Brain microvascular endothelial cell (primary cell): ENCODE data around the gene EIF1.
"Not testable (repeated sequence)": the region's sequence is repeated elsewhere in the genome, so short reads cannot be mapped to it uniquely, and the experiment has no call there.

Experiments
- DNase-seq: peaks from one replicate; pipeline ENCODE4 v3.0.0-alpha.2; 2020
- H3K27ac ChIP-seq: fragments of 250-450 bp; sonication (Bioruptor Pico); 2 replicates; pipeline ENCODE4 v1.5.1; 2020; ENCODE audit warnings: mild to moderate bottlenecking, moderate library complexity
- H3K27me3 ChIP-seq: fragments of 250-450 bp; sonication (Bioruptor Pico); replicated peaks from 2 replicates; pipeline ENCODE4 v1.5.1; 2020; ENCODE audit warnings: mild to moderate bottlenecking
- H3K36me3 ChIP-seq: fragments of 250-450 bp; sonication (Bioruptor Pico); replicated peaks from 2 replicates; pipeline ENCODE4 v1.5.1; 2020; ENCODE audit warnings: mild to moderate bottlenecking
- H3K4me3 ChIP-seq: 2 replicates; pipeline ENCODE4 v1.5.1; 2011; ENCODE audit warnings: low read depth, mild to moderate bottlenecking, control low read depth, low read length, moderate library complexity
- CTCF ChIP-seq: IDR thresholded peaks from 2 replicates; pipeline ENCODE4 v1.5.1; 2011; ENCODE audit warnings: low read depth, mild to moderate bottlenecking, moderate library complexity, low read length, control low read depth, inconsistent platforms; ENCODE audit errors: missing control alignments
- in situ Hi-C: cut with HindIII; loops from 2 replicates; pipeline ENCODE4 v1.10.0; 2017; ENCODE audit warnings: low sequenced_read_pairs, low pct_ligation_motif_present

The EIF1 gene

GRCh38 chr17:41681776-41682175 is 6.9 kb upstream of the EIF1 start:
- in situ Hi-C loops, result no loop called here
- no peak for DNase-seq
- no peaks in the 10 kb centered on the region for H3K27me3 ChIP-seq
- no peaks in the 10 kb centered on the region for H3K36me3 ChIP-seq
- no peak for TF ChIP-seq CTCF
- no peak overlapping the region for H3K27ac ChIP-seq
- no peak overlapping the region for H3K4me3 ChIP-seq

GRCh38 chr17:41682631-41683030 is 6.1 kb upstream of the EIF1 start:
- in situ Hi-C loops, result no loop called here
- Histone ChIP-seq H3K36me3 (no peaks in the 10 kb centered on the region), H3K4me3 (no peak overlapping the region), H3K27me3 (no peaks in the 10 kb centered on the region), H3K27ac (no peak overlapping the region)
- no peak for TF ChIP-seq CTCF
- no peak for DNase-seq

GRCh38 chr17:41683441-41684007 is 5.2 kb upstream of the EIF1 start:
- TF ChIP-seq CTCF, result no peak
- DNase-seq, result no peak
- in situ Hi-C loops, result no loop called here
- Histone ChIP-seq H3K27ac (no peak overlapping the region), H3K4me3 (no peak overlapping the region), H3K36me3 (no peaks in the 10 kb centered on the region), H3K27me3 (no peaks in the 10 kb centered on the region)

GRCh38 chr17:41684035-41684434 is 4.7 kb upstream of the EIF1 start:
- no peak overlapping the region for H3K4me3 ChIP-seq
- no peak overlapping the region for H3K27ac ChIP-seq
- in situ Hi-C loops, result no loop called here
- no peak for DNase-seq
- peaks cover 2% of the 10 kb centered on the region for H3K36me3 ChIP-seq
- TF ChIP-seq CTCF, result no peak
- no peaks in the 10 kb centered on the region for H3K27me3 ChIP-seq

GRCh38 chr17:41685753-41686152 is 2.9 kb upstream of the EIF1 start:
- in situ Hi-C loops, DNase-seq, H3K27me3 ChIP-seq, H3K27ac ChIP-seq, H3K4me3 ChIP-seq: not testable (repeated sequence)
- peaks cover 17% of the 10 kb centered on the region for H3K36me3 ChIP-seq

GRCh38 chr17:41686281-41686680 is 2.4 kb upstream of the EIF1 start:
- Histone ChIP-seq H3K4me3 (no peak overlapping the region), H3K27ac (no peak overlapping the region), H3K36me3 (peaks cover 22% of the 10 kb centered on the region), H3K27me3 (no peaks in the 10 kb centered on the region)
- in situ Hi-C loops, result no loop called here
- TF ChIP-seq CTCF, result no peak
- DNase-seq, result no peak
